HCT116 (cell line): ENCODE measurements around the gene EVL. TPM values are rescaled to one million over a fixed set of nuclear protein-coding genes. Genes with fewer than 3 reads are reported as not detected.
"Not testable (repeated sequence)": the region's sequence is repeated elsewhere in the genome, so short reads cannot be mapped to it uniquely, and the experiment has no call there.

ENCODE experiments used
- ATAC-seq: fragments of 200-7000 bp; cut with Tn5 transposase; 2 replicates; pipeline ENCODE4 v1.9.1; 2020; ENCODE audit warnings: mild to moderate bottlenecking, moderate library complexity
- BruUV-seq: library from RNA; stranded (reverse); fragments of 400-500 nt; replicated peaks from 2 replicates; lab custom pipeline; 2021; lab: Mats Ljungman, UMichigan
- CTCF ChIA-PET: fragments of 300-600 bp; sonication (Branson Sonifier 250); formaldehyde crosslinking; loops from one replicate; lab custom pipeline; 2021; ENCODE audit warnings: antibody characterized with exemption; lab: Charles Lee
- POLR2A ChIA-PET: fragments of 300-600, 350-600 bp; sonication (Branson Sonifier 250); formaldehyde crosslinking; loops from one replicate; lab custom pipeline; 2021; ENCODE audit warnings: antibody characterized with exemption; lab: Charles Lee
- RAD21 ChIA-PET, 2 experiments: fragments of 300-600 bp; sonication (Branson Sonifier 250); formaldehyde crosslinking; loops; one replicate each; lab custom pipeline; 2023; ENCODE audit warnings: low total read pairs in 2 of 2; ENCODE audit not compliant: uncharacterized antibody in 2 of 2, unreplicated experiment in 2 of 2, low non-redundant PET in 1 of 2; lab: Charles Lee
- DNase-seq: peaks from one replicate; pipeline ENCODE4 v3.0.0-alpha.2; 2010; ENCODE audit warnings: low read depth, low spot score
- H2AFZ ChIP-seq: fragments of 200-600 bp; shearing (Covaris generic), sonication (generic); 2 replicates; pipeline ENCODE4 v1.6.1; 2017; ENCODE audit warnings: low read depth, mixed run types, mixed read lengths, antibody characterized with exemption, low read length; ENCODE audit not compliant: poor library complexity, severe bottlenecking
- H3K27ac ChIP-seq: 2 replicates; pipeline ENCODE4 v1.5.1; 2012; ENCODE audit warnings: low read depth, low read length
- H3K27me3 ChIP-seq: fragments of 200-600 bp; sonication (generic); 2 replicates; pipeline ENCODE4 v1.6.1; 2016; ENCODE audit warnings: mixed run types, low read length, mixed read lengths; ENCODE audit not compliant: insufficient read depth
- H3K36me3 ChIP-seq, 2 experiments: fragments of 200-500 bp in 1 of 2; fragments of 200-600 bp in 1 of 2; sonication (Bioruptor generic) in 1 of 2; sonication (generic) in 1 of 2; 2 replicates each; pipeline versions ENCODE4 v1.5.1 to v1.6.1; 2014 to 2016; ENCODE audit warnings: low read length in 2 of 2, inconsistent platforms in 1 of 2, mixed read lengths in 1 of 2, mixed run types in 1 of 2; ENCODE audit not compliant: insufficient read depth in 2 of 2, control insufficient read depth in 1 of 2
- H3K4me1 ChIP-seq, 2 experiments: fragments of 200-600 bp in 1 of 2; sonication (generic) in 1 of 2; 2 replicates each; pipeline versions ENCODE4 v1.5.1 to v1.6.1; 2012 to 2017; ENCODE audit warnings: low read length in 2 of 2, inconsistent platforms in 1 of 2, mild to moderate bottlenecking in 1 of 2, mixed read lengths in 1 of 2, mixed run types in 1 of 2, moderate library complexity in 1 of 2; ENCODE audit not compliant: insufficient read depth in 2 of 2, control insufficient read depth in 1 of 2
- H3K4me2 ChIP-seq: fragments of 200-600 bp; sonication (generic); 2 replicates; pipeline ENCODE4 v1.6.1; 2017; ENCODE audit warnings: mixed run types, low read length, mixed read lengths
- H3K4me3 ChIP-seq, 2 experiments: fragments of 200-600 bp in 1 of 2; sonication (generic) in 1 of 2; replicated peaks in 1 of 2; 2 replicates each; pipeline ENCODE4 v1.5.1; 2011 to 2016; ENCODE audit warnings: low read length in 2 of 2, control low read depth in 1 of 2, low read depth in 1 of 2, mild to moderate bottlenecking in 1 of 2, mixed read lengths in 1 of 2, mixed run types in 1 of 2
- H3K79me2 ChIP-seq: fragments of 200-600 bp; sonication (generic); 2 replicates; pipeline ENCODE4 v1.6.1; 2017; ENCODE audit warnings: mild to moderate bottlenecking, mixed run types, low read length, moderate library complexity, mixed read lengths; ENCODE audit not compliant: insufficient read depth
- H3K9ac ChIP-seq: fragments of 200-600 bp; sonication (generic); 2 replicates; pipeline ENCODE4 v1.6.1; 2016; ENCODE audit warnings: low read length, mixed read lengths
- H3K9me2 ChIP-seq: fragments of 200-600 bp; sonication (generic), shearing (Covaris generic); 2 replicates; pipeline ENCODE4 v1.6.1; 2017; ENCODE audit warnings: mixed run types, mild to moderate bottlenecking, moderate library complexity; ENCODE audit not compliant: insufficient read depth
- H3K9me3 ChIP-seq, 2 experiments: fragments of 200-500 bp in 1 of 2; fragments of 200-600 bp in 1 of 2; sonication (Bioruptor generic) in 1 of 2; sonication (generic) in 1 of 2; 2 replicates each; pipeline ENCODE4 v1.6.1; 2014 to 2017; ENCODE audit warnings: low read length in 2 of 2, mixed read lengths in 2 of 2, inconsistent platforms in 1 of 2, low read depth in 1 of 2, mild to moderate bottlenecking in 1 of 2, mixed run types in 1 of 2, moderate library complexity in 1 of 2; ENCODE audit not compliant: control insufficient read depth in 1 of 2, insufficient read depth in 1 of 2
- H4K20me1 ChIP-seq: fragments of 200-600 bp; sonication (generic), shearing (Covaris generic); 2 replicates; pipeline ENCODE4 v1.6.1; 2017; ENCODE audit warnings: mixed run types, mild to moderate bottlenecking, moderate library complexity; ENCODE audit not compliant: insufficient read depth
- CBX3 ChIP-seq: IDR thresholded peaks from 2 replicates; pipeline ENCODE4 v1.6.1; 2012; ENCODE audit warnings: low read depth
- CEBPB ChIP-seq: IDR thresholded peaks from 2 replicates; pipeline ENCODE4 v1.6.1; 2012; ENCODE audit warnings: low read depth
- POLR2A ChIP-seq: IDR thresholded peaks from 2 replicates; pipeline ENCODE4 v1.7.0; 2011; ENCODE audit warnings: borderline replicate concordance; ENCODE audit not compliant: insufficient read depth, insufficient read length; ENCODE audit errors: extremely low read depth
- RAD21 ChIP-seq: IDR thresholded peaks from 2 replicates; pipeline ENCODE4 v1.6.1; 2012; ENCODE audit warnings: low read depth, mild to moderate bottlenecking
- TCF7L2 ChIP-seq: IDR thresholded peaks from 2 replicates; pipeline ENCODE4 v1.7.0; 2011; ENCODE audit warnings: borderline replicate concordance, inconsistent platforms; ENCODE audit not compliant: insufficient read depth, insufficient read length; ENCODE audit errors: extremely low read depth
- YY1 ChIP-seq: IDR thresholded peaks from 2 replicates; pipeline ENCODE4 v1.6.1; 2011; ENCODE audit warnings: low read length, low read depth, moderate library complexity, mild to moderate bottlenecking; ENCODE audit not compliant: insufficient replicate concordance; ENCODE audit errors: extremely low read depth
- intact Hi-C: fragments of 100-400 bp; cut with micrococcal nuclease; formaldehyde crosslinking; loops from 2 replicates; pipeline ENCODE4 v1.10.0; 2022
- total RNA-seq: library from RNA; stranded (reverse); gene quantifications from one replicate; pipeline ENCODE4 v1.2.1, GENCODE V29; 2021; ENCODE audit not compliant: unreplicated experiment
- TF ChIP-seq, protein P1 (sequence below): IDR thresholded peaks from 2 replicates; pipeline ENCODE4 v1.6.1; 2011; ENCODE audit warnings: mild to moderate bottlenecking, low read length, moderate library complexity; ENCODE audit not compliant: insufficient replicate concordance; ENCODE audit errors: extremely low read depth

The EVL gene
- total RNA-seq, 1 experiment from 2014 or later, result 19.9 TPM

DNA sequence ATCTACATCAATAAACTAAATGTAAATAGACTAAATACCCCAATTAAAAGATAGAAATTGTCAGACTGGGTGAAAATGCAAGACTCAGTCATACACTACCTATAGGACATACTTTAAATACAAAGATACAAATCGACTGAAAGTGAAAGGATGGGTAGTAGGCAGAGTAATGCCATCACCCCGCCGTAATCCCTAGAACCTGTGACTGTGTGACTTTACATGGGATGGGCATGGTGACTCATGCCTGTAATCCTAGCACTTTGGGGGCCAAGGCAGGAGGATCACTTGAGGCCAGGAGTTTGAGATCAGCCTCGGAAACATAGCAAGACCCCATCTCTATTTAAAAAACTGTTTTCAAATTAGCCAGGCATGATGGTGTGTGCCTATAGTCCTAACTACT is 2.6 kb upstream of the EVL start (continued):
- no peak for TF ChIP-seq RAD21
- TF ChIP-seq POLR2A, result no peak
- no peak for TF ChIP-seq YY1
- TF ChIP-seq CBX3, result no peak

GRCh38 chr14:100063314-100063941 is 1.8 kb upstream of the EVL start:
- no peak overlapping the region for H3K4me3 ChIP-seq
- intact Hi-C loops, result no loop called here
- no peaks in the 10 kb centered on the region for H4K20me1 ChIP-seq
- no peak overlapping the region for H3K27ac ChIP-seq
- DNase-seq (no peak), ATAC-seq (no peak)
- no peak overlapping the region for H3K9ac ChIP-seq
- POLR2A ChIA-PET, result no interaction called here
- no TSS peak for BruUV-seq
- no peaks in the 10 kb centered on the region for H3K79me2 ChIP-seq
- CTCF ChIA-PET, result no interaction called here
- H3K9me2 ChIP-seq, result no peaks in the 10 kb centered on the region
- TF ChIP-seq, protein P1, sequence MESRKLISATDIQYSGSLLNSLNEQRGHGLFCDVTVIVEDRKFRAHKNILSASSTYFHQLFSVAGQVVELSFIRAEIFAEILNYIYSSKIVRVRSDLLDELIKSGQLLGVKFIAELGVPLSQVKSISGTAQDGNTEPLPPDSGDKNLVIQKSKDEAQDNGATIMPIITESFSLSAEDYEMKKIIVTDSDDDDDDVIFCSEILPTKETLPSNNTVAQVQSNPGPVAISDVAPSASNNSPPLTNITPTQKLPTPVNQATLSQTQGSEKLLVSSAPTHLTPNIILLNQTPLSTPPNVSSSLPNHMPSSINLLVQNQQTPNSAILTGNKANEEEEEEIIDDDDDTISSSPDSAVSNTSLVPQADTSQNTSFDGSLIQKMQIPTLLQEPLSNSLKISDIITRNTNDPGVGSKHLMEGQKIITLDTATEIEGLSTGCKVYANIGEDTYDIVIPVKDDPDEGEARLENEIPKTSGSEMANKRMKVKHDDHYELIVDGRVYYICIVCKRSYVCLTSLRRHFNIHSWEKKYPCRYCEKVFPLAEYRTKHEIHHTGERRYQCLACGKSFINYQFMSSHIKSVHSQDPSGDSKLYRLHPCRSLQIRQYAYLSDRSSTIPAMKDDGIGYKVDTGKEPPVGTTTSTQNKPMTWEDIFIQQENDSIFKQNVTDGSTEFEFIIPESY, result no peak
- no peak for TF ChIP-seq CEBPB
- TF ChIP-seq POLR2A, result no peak
- no peak for TF ChIP-seq YY1
- TF ChIP-seq TCF7L2, result no peak
- no peak overlapping the region for H3K4me2 ChIP-seq
- no peaks in the 10 kb centered on the region for H3K9me3 ChIP-seq
- no peak overlapping the region for H2AFZ ChIP-seq
- H3K4me1 ChIP-seq, result peaks cover 2 to 10% of the 10 kb centered on the region in 2 experiments
- RAD21 ChIA-PET, result no interaction called here
- H3K36me3 ChIP-seq, result no peaks in the 10 kb centered on the region
- no peaks in the 10 kb centered on the region for H3K27me3 ChIP-seq

- intact Hi-C loops, result not testable (repeated sequence)
Observed at GRCh38 chr14:100064335-100065092, 708 bp upstream of the EVL start.

More at GRCh38 chr14:100064335-100065092, 708 bp upstream of the EVL start:
- RAD21 ChIA-PET, H4K20me1 ChIP-seq, ATAC-seq, DNase-seq, H3K4me2 ChIP-seq, H3K79me2 ChIP-seq, POLR2A ChIA-PET, BruUV-seq, H3K9me2 ChIP-seq, H3K27me3 ChIP-seq, H3K27ac ChIP-seq, H3K9ac ChIP-seq, H3K36me3 ChIP-seq, H3K9me3 ChIP-seq, H2AFZ ChIP-seq, H3K4me3 ChIP-seq, CTCF ChIA-PET: not testable (repeated sequence)
- peaks cover 6 to 17% of the 10 kb centered on the region in 2 experiments for H3K4me1 ChIP-seq
